AG10803 (cell line): ENCODE data around the gene ZSCAN18.

Source experiments
- DNase-seq: peaks from one replicate; pipeline ENCODE4 v3.0.0; 2010; ENCODE audit warnings: low read depth
- H3K4me3 ChIP-seq: 2 replicates; pipeline ENCODE4 v1.5.1; 2011; ENCODE audit warnings: mild to moderate bottlenecking, low read length, control low read depth
- TF ChIP-seq, protein P1 (sequence below): conservative IDR thresholded peaks from 2 replicates; pipeline ENCODE4 v1.5.1; 2011; ENCODE audit warnings: mild to moderate bottlenecking, low read length, control low read depth, inconsistent platforms

The ZSCAN18 gene

DNA sequence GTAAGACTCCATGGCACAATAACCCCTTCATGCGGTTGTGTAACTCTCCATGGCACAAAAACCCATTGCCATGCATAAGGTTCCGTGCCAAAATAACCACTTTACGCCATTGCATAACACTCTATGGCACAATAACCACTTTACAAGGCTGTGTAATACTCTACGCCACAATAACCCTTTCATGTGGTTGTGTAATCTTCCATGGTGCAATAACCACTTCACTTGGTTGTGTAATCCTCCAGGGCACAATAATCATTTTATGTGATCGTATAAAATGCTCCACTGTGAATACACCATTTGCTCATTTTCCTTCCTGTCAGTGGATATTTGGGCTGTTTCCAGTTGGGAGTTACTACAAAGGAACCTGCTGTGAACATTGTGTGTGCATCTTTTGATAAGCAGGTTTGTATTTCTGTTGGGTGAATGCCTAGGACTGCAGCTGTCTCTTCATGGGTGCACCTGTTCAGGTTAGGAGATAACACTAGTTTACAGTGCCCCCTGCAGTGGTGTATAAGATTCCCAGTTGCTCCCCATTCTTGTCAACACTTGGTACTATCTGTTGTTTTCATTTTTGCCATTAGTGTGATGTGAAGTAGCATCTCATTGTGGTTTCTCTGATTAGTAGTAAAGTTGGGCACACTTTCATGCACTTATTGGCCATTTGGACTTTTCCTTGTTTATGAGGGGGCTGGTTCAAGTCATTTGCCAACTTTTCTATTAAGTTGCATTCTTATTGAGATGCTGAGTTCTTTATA is 21.1 kb upstream of the ZSCAN18 start:
- no peak overlapping the region for H3K4me3 ChIP-seq
- no peak for DNase-seq
- TF ChIP-seq, protein P1, sequence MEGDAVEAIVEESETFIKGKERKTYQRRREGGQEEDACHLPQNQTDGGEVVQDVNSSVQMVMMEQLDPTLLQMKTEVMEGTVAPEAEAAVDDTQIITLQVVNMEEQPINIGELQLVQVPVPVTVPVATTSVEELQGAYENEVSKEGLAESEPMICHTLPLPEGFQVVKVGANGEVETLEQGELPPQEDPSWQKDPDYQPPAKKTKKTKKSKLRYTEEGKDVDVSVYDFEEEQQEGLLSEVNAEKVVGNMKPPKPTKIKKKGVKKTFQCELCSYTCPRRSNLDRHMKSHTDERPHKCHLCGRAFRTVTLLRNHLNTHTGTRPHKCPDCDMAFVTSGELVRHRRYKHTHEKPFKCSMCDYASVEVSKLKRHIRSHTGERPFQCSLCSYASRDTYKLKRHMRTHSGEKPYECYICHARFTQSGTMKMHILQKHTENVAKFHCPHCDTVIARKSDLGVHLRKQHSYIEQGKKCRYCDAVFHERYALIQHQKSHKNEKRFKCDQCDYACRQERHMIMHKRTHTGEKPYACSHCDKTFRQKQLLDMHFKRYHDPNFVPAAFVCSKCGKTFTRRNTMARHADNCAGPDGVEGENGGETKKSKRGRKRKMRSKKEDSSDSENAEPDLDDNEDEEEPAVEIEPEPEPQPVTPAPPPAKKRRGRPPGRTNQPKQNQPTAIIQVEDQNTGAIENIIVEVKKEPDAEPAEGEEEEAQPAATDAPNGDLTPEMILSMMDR: no peak

DNA sequence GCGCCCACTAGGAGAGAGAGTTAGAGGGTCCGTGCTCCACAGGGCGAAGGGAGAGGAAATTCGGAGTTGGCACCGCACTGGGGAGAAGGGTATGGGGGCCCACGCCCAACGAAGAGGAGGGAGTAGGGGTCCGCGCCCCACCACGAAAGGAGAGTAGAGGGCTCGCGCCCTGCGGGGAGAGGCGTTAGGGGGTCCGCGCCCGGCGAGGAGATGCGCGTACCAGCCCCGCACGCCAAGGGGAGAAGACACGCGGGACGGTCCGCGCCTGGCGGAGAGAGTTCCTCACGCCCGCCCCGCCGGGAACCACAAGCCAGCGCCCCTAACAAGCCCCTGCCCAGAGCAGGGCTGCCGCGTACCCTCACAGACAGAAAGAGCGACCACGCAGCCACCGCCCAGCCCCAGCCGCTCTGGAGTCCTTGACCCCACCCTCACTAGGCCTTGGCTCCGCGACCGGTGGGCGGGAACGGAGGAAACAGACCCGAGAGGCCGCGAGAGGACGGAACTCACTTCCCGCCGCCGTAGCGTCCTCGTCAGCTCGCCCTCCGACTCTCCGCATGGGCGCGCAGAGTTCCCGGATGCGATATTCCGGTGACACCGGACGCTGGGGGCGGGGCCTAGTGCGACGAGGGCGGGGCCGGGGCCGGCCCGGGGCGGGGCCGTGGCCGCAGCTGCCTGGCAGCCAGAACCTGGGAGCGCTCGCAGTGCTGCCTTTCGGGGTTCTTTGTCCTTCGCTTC is 20.0 kb upstream of the ZSCAN18 start:
- TF ChIP-seq, protein P1: no peak
- DNase-seq: no peak

DNA sequence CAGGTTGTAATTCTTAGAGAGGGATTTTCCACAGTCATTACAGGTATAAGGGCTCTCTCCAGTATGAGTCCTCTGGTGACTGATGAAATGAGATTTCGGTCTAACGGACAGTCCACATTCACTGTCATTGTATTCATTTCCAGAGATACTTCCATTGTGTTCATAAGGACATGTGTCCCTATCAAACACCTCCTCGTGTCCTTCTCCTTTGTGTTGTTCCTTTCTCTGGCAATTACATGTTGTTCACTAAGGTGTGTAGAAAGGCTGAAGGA is 10.5 kb upstream of the ZSCAN18 start:
- TF ChIP-seq, protein P1: no peak
- no peak for DNase-seq

More for the DNA sequence above, 20.0 kb upstream of the ZSCAN18 start:
- no peak overlapping the region for H3K4me3 ChIP-seq

DNA sequence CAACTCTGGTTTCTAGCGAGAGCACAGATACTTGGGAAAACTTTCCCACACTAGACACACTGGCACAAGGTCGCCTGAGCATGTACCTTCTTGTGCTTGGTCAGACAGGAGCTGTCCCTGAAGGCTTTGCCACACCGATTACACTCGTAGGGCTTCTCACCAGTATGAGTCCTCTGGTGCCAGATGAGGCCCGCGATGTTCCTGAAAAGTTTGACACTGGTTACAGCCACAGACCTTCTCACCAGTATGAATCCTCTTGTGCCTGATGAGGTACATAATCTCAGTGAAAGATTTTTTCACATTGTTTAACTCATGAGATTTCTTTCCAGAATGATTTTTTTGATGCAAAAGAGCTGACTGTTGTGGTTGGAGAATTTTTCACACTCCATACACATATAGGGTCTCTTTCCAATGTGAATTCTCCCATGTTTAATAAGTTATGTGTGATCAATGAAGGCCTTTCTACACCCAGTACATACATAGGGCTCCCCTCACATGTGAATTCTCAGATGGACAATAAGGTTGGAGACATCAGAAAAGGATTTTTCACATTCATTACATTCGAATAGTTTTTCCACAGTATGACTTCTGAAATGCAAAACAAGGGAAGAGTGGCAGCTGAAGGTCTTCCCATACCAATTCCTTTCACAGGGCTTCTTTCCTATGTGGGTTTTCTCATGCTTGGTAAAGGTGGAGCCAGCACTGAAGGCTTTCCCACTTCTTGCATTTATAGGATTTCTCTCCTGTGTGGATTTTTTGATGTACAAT is 9.9 kb upstream of the ZSCAN18 start:
- TF ChIP-seq, protein P1: no peak
- no peak for DNase-seq
- H3K4me3 ChIP-seq: no peak overlapping the region

More for the DNA sequence above, 10.5 kb upstream of the ZSCAN18 start:
- no peak overlapping the region for H3K4me3 ChIP-seq

DNA sequence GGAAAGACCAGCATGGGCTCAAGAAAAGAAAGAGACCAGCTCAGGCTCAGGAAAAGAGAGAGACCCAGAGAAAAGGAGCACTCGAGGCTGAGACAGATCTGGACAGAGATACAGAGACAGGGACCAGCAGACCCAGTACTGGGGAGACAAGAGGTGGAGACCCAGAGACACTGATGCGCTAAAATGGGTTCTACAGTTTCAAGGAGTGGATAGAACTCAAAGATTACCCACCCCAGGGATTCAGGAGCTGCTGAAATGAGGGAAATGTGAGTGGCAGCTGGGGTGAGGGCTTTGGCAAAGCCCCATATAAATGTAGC is 609 bp upstream of the ZSCAN18 start:
- DNase-seq: no peak
- H3K4me3 ChIP-seq: peak overlapping the region; percentile 79
- TF ChIP-seq, protein P1: no peak

DNA sequence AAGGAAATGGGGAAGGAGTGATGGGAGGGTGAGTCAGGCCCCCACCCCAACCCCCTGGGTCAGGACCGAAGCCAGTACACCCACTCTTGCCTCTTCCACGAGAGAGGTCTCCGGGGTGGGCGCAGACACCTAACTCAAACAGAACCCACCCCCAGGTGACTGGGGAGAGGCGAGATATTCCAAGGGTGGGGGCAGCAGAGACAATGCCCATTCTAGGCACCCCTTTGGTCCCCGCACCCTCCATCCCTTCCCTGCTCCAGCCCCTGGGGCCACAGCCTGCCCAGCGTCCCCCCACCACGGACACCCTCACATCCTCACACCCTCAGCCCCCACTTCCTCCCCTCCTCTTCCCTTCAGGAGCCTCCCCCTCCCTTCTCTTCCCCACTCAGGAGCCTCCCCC is 682 bp downstream of the ZSCAN18 start:
- no peak for DNase-seq
- TF ChIP-seq, protein P1: no peak
- H3K4me3 ChIP-seq: peak overlapping the region; percentile 79
